ENCODE measurements around the gene ZMYM4. TPM values are rescaled to one million over a fixed set of nuclear protein-coding genes. Genes with fewer than 3 reads are reported as not detected.

The ZMYM4 gene
- total RNA-seq, 1 donor from 2014 or later = 64.8 TPM

DNA sequence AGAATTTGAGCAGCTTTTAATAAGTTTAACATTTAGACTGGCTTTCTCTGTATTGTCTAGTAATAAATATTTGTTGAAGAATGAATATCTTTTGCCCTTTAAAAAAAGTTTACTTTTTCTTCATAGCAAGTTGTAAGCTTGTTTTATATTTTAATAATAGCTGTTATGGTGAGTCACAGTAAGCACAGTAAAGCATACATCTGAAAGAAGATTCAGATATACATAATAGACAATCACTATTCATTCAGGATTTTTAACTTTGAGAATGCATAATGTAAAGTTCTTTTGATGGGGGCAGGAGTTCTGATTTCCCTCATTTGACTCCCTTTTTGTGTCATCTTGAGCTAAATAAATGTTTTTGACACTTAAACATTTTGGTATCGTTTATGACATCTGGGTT lies 66.0 kb downstream of the ZMYM4 start:
- no peaks in the 10 kb centered on the region for H3K27me3 Mint-ChIP-seq (ENCODE audit: unreplicated experiment)
- peaks cover 4% of the 10 kb centered on the region for H3K36me3 Mint-ChIP-seq (ENCODE audit: unreplicated experiment)

DNA sequence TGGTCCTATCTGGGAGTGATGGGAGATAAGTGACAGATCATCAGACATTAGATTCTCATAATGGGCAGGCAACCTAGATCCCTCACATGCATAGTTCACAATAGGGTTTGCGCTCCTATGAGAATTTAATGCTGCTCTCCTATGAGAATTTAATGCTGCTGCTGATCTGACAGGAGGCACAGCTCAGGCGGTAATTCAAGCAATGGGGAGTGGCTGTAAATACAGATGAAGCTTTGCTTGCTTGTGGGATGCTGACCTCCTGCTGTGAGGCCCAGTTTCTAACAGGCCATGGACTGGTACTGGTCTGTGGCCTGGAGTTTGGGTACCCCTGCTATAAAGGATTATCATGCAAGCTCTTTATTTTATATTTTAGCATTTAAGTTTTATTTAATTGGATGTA lies 72.0 kb downstream of the ZMYM4 start:
- Mint-ChIP-seq H3K9me3 (ENCODE audit: unreplicated experiment) (no peaks in the 10 kb centered on the region), H3K27ac (ENCODE audit: unreplicated experiment) (no peak overlapping the region), H3K4me1 (ENCODE audit: low read depth, unreplicated experiment) (no peaks in the 10 kb centered on the region), H3K36me3 (ENCODE audit: unreplicated experiment) (peaks cover 4% of the 10 kb centered on the region), H3K4me3 (ENCODE audit: unreplicated experiment) (no peak overlapping the region), H3K27me3 (ENCODE audit: unreplicated experiment) (no peaks in the 10 kb centered on the region)
- TF ChIP-seq, protein P1, sequence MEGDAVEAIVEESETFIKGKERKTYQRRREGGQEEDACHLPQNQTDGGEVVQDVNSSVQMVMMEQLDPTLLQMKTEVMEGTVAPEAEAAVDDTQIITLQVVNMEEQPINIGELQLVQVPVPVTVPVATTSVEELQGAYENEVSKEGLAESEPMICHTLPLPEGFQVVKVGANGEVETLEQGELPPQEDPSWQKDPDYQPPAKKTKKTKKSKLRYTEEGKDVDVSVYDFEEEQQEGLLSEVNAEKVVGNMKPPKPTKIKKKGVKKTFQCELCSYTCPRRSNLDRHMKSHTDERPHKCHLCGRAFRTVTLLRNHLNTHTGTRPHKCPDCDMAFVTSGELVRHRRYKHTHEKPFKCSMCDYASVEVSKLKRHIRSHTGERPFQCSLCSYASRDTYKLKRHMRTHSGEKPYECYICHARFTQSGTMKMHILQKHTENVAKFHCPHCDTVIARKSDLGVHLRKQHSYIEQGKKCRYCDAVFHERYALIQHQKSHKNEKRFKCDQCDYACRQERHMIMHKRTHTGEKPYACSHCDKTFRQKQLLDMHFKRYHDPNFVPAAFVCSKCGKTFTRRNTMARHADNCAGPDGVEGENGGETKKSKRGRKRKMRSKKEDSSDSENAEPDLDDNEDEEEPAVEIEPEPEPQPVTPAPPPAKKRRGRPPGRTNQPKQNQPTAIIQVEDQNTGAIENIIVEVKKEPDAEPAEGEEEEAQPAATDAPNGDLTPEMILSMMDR (IDR thresholded peaks at IDR 0.05; ENCODE audit: partially characterized antibody, unreplicated experiment) = no peak
- no peak for DNase-seq

More for the DNA sequence above, 66.0 kb downstream of the ZMYM4 start:
- H3K4me1 Mint-ChIP-seq (ENCODE audit: low read depth, unreplicated experiment) = no peaks in the 10 kb centered on the region
- TF ChIP-seq, protein P1 (IDR thresholded peaks at IDR 0.05; ENCODE audit: partially characterized antibody, unreplicated experiment) = no peak
- no peak overlapping the region for H3K4me3 Mint-ChIP-seq (ENCODE audit: unreplicated experiment)
- H3K27ac Mint-ChIP-seq (ENCODE audit: unreplicated experiment) = no peak overlapping the region
- DNase-seq = no peak
- no peaks in the 10 kb centered on the region for H3K9me3 Mint-ChIP-seq (ENCODE audit: unreplicated experiment)

DNA sequence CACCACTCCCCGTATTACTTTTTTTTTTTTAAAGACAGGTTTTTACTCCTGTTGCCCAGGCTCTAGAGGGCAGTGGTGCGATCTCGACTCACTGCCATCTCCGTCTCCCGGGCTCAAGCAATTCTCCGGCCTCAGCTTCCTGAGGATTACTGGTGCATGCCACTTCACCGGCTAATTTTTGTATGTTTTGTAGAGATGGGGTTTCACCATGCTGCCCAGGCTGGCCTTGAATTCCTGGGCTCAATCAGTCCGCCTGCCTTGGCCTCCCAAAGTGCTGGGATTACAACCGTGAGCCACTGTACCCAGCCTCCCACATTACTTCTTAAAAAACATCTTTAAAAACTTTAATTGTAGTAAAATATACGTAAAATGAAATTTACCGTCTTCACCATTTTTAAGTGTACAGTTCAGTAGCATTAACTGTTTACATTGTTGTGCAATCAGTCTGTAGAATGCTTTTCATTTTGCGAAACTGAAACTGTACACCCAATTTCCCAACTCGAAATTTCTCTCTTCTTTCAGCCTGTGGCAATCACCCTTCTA lies 77.0 kb downstream of the ZMYM4 start:
- Mint-ChIP-seq H3K36me3 (ENCODE audit: unreplicated experiment) (no peaks in the 10 kb centered on the region), H3K4me3 (ENCODE audit: unreplicated experiment) (no peak overlapping the region), H3K27me3 (ENCODE audit: unreplicated experiment) (no peaks in the 10 kb centered on the region), H3K9me3 (ENCODE audit: unreplicated experiment) (no peaks in the 10 kb centered on the region), H3K27ac (ENCODE audit: unreplicated experiment) (no peak overlapping the region), H3K4me1 (ENCODE audit: low read depth, unreplicated experiment) (no peaks in the 10 kb centered on the region)
- DNase-seq = no peak
- TF ChIP-seq, protein P1 (IDR thresholded peaks at IDR 0.05; ENCODE audit: partially characterized antibody, unreplicated experiment) = no peak

DNA sequence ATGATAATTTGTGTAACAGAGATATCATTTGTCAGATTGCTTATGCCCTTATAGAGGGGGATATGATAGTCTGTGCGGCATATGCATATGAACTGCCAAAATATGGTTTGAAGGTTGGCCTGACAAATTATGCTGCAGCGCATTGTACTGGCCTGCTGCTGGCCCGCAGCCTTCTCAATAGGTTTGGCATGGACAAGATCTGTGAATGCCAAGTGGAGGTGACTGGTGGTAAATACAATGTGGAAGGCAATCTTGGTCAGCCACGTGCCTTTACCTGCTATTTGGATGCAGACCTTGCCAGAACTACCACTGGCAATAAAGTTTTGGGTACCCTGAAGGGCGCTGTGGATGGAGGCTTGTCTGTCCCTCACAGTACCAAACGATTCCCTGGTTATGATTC lies 82.4 kb downstream of the ZMYM4 start:
- H3K27ac Mint-ChIP-seq (ENCODE audit: unreplicated experiment) = no peak overlapping the region
- no peak for DNase-seq
- no peak overlapping the region for H3K4me3 Mint-ChIP-seq (ENCODE audit: unreplicated experiment)
- H3K36me3 Mint-ChIP-seq (ENCODE audit: unreplicated experiment) = no peaks in the 10 kb centered on the region
- TF ChIP-seq, protein P1 (IDR thresholded peaks at IDR 0.05; ENCODE audit: partially characterized antibody, unreplicated experiment) = no peak
- H3K9me3 Mint-ChIP-seq (ENCODE audit: unreplicated experiment) = no peaks in the 10 kb centered on the region
- no peaks in the 10 kb centered on the region for H3K27me3 Mint-ChIP-seq (ENCODE audit: unreplicated experiment)
- H3K4me1 Mint-ChIP-seq (ENCODE audit: low read depth, unreplicated experiment) = no peaks in the 10 kb centered on the region

DNA sequence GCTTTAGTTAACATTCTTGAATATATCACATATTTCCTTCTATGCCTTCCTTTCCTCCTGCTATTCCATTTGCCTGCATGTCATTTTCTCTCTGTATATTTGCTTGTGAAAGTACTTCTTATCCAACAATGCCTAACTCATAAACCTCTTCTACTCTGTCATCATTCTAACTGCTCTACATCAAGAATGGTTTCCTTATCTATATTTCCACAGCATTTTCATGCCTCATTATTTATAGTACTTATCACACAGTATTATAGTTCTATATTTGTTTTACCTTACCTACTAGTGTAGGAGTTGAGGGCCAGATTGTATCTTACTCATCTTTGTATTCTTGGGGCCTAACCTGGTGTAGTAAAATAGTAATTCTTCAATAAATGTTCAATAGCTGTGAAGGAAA lies 91.5 kb downstream of the ZMYM4 start:
- H3K4me3 Mint-ChIP-seq (ENCODE audit: unreplicated experiment) = no peak overlapping the region
- no peaks in the 10 kb centered on the region for H3K4me1 Mint-ChIP-seq (ENCODE audit: low read depth, unreplicated experiment)
- H3K36me3 Mint-ChIP-seq (ENCODE audit: unreplicated experiment) = no peaks in the 10 kb centered on the region
- H3K27ac Mint-ChIP-seq (ENCODE audit: unreplicated experiment) = no peak overlapping the region
- no peak for DNase-seq
- TF ChIP-seq, protein P1 (IDR thresholded peaks at IDR 0.05; ENCODE audit: partially characterized antibody, unreplicated experiment) = no peak
- no peaks in the 10 kb centered on the region for H3K27me3 Mint-ChIP-seq (ENCODE audit: unreplicated experiment)
- peaks cover 2% of the 10 kb centered on the region for H3K9me3 Mint-ChIP-seq (ENCODE audit: unreplicated experiment)
